Psoas muscle (tissue), 8 donors: ENCODE measurements around the gene MYOCD. TPM values are rescaled to one million over a fixed set of nuclear protein-coding genes. Genes with fewer than 3 reads are reported as not detected.
A peak's percentile ranks its signal among the peaks of the same experiment; 100 is the strongest.

ENCODE experiments used
- ATAC-seq, 4 donors: fragments of 200-7000 bp; cut with Tn5 transposase; one replicate each; pipeline ENCODE4 v1.9.1; 2020; ENCODE audit warnings: moderate library complexity in 3 of 4, mild to moderate bottlenecking in 2 of 4
- DNase-seq, 2 donors: peaks; one replicate each; pipeline ENCODE4 v3.0.0-alpha.2; 2020
- H3K27ac ChIP-seq: fragments of 200-600 bp; one replicate; pipeline ENCODE4 v1.8.0; 2022
- H3K27me3 ChIP-seq, 3 donors: fragments of 200-600 bp in 1 of 3; one replicate each; pipeline versions ENCODE4 v1.6.1 to v1.8.0; 2013 to 2022; ENCODE audit warnings: low read length in 2 of 3, mild to moderate bottlenecking in 2 of 3, moderate library complexity in 1 of 3; ENCODE audit not compliant: insufficient read depth in 3 of 3
- H3K36me3 ChIP-seq, 2 donors: fragments of 200-600 bp in 1 of 2; one replicate each; pipeline versions ENCODE4 v1.6.1 to v1.8.0; 2013 to 2022; ENCODE audit warnings: low read depth in 1 of 2, mild to moderate bottlenecking in 1 of 2, moderate library complexity in 1 of 2; ENCODE audit not compliant: insufficient read depth in 1 of 2
- H3K4me1 ChIP-seq: fragments of 200-600 bp; one replicate; pipeline ENCODE4 v1.8.0; 2022
- H3K4me3 ChIP-seq: fragments of 200-600 bp; one replicate; pipeline ENCODE4 v1.8.0; 2022; ENCODE audit warnings: mild to moderate bottlenecking
- H3K9me3 ChIP-seq: fragments of 200-600 bp; one replicate; pipeline ENCODE4 v1.8.0; 2022
- CTCF ChIP-seq: fragments of 200-600 bp; IDR thresholded peaks from one replicate; pipeline ENCODE4 v1.8.0; 2022; ENCODE audit warnings: antibody characterized with exemption
- WGBS, 3 donors: extraction: QIAGEN DNeasy Blood & Tissue Kit; methylation state at CpG; one replicate each; pipeline versions ENCODE4 v1.1.6 to v1.1.7; 2013; 5-methylcytosine and 5-hydroxymethylcytosine counted together
- intact Hi-C, 2 donors: fragments of 100-400 bp; cut with DNase I; formaldehyde crosslinking; loops; one replicate each; pipeline versions ENCODE4 v1.11.0 to v1.14.2; 2022
- polyA plus RNA-seq, 3 donors: library from polyadenylated mRNA; stranded (reverse); fragments of 200-250 nt; gene quantifications; one replicate each; pipeline ENCODE4 v1.2.3, GENCODE V29; 2013
- total RNA-seq, 4 donors: library from RNA; stranded (reverse); fragmentation: NEBNext Ultra II Directional in 2 of 4; extraction: Animal tissue kit (Norgen Biotek cat#: 25700) in 2 of 4; gene quantifications; one replicate each; pipeline versions ENCODE4 v1.2.1 to v1.2.4, GENCODE V29; 2021 to 2023
- donor health status: healthy with polysubstance abuse.
- donor health status: DM: no; HTN: no; CAD: no; lungs with moderate emphysema.
- donor health status: Bipolar disorder and iron deficiency.
- donor health status: healthy.
- donor health status: DM: yes; HTN: yes; CAD: no.
- donor health status: DM: no; HTN: no; CAD: no.
- donor health status: DM: no; HTN: no; CAD: no.
- donor health status: DM: yes; HTN: yes; CAD: no.

Gene MYOCD
- total and polyA plus RNA-seq, 7 donors, result 0.04 to 1.2 (median 0.22) TPM

- no peaks in the 10 kb centered on the region for H3K4me1 ChIP-seq
- DNase-seq (no peak), ATAC-seq (no peak)
- TF ChIP-seq CTCF, result no peak
- 4 to 5% (median 4%) methylated on average over 11 of the region's 11 CpGs for WGBS, 3 donors
- H3K27ac ChIP-seq, result no peak overlapping the region
- H3K36me3 ChIP-seq, result no peaks in the 10 kb centered on the region
- intact Hi-C loops, result loop anchor here (10.0 kb wide), 2 partner anchors 150 to 340 kb away; no protein-coding TSS in a partner anchor
- H3K9me3 ChIP-seq, result no peaks in the 10 kb centered on the region
- peaks cover 0 to 29% (median 8%) of the 10 kb centered on the region in 3 donors for H3K27me3 ChIP-seq
- H3K4me3 ChIP-seq, result peak overlapping the region; percentile 61
Observed at GRCh38 chr17:12664894-12665262, 812 bp upstream of the MYOCD start.

- no peaks in the 10 kb centered on the region for H3K4me1 ChIP-seq
- H3K27me3 ChIP-seq, result peaks cover 0 to 29% (median 8%) of the 10 kb centered on the region in 3 donors
- intact Hi-C loops, result loop anchor here (10.0 kb wide), 2 partner anchors 152 to 338 kb away; no protein-coding TSS in a partner anchor
- H3K36me3 ChIP-seq, result no peaks in the 10 kb centered on the region
- H3K4me3 ChIP-seq, result peak overlapping the region; percentile 61
- H3K27ac ChIP-seq, result no peak overlapping the region
- ATAC-seq (no peak), DNase-seq (no peak)
- 72 to 74% (median 73%) methylated on average over 6 of the region's 6 CpGs for WGBS, 3 donors
- TF ChIP-seq CTCF, result no peak
- no peaks in the 10 kb centered on the region for H3K9me3 ChIP-seq
Observed at GRCh38 chr17:12666718-12667117, 1.0 kb downstream of the MYOCD start.

DNA sequence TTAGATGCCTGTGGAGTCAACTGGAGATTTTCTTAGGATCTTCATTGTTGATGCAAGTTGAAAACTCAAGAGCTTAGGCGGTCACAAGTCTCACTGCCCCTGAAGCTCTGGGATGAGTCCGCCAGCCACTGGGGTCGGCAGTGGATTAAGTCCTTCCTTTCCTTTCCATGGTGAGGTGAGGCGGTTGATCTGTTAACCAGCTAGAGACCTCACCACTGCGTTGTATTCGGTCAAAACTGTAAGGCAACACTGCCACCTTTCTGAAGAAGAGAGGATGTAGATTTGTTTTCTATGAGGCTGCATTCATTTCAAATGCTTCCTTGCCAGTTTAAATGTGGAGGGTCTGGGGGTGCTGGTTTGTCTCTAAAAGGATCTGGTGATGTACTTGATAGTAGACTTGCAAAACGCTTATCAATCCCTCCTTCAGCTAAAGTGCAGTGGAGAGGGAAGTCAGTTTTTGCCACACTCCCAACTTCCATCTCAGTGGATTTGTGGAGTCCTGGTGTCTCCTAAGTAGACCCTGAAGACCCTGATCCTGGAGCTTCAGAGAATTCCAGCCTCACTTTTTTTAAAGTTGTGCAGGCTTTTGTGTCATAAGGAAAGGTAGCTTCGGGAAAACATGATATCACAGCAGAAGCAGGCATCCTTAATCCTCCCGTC, 1.7 kb downstream of the MYOCD start:
- intact Hi-C loops, result loop anchor here (10.0 kb wide), 2 partner anchors 153 to 337 kb away; no protein-coding TSS in a partner anchor
- Histone ChIP-seq H3K36me3 (no peaks in the 10 kb centered on the region), H3K4me3 (peak overlapping the region; percentile 61), H3K27ac (no peak overlapping the region), H3K4me1 (no peaks in the 10 kb centered on the region), H3K9me3 (no peaks in the 10 kb centered on the region), H3K27me3 (peaks cover 0 to 29% (median 7%) of the 10 kb centered on the region in 3 donors)
- ATAC-seq (no peak), DNase-seq (no peak)
- 22 to 26% (median 24%) methylated on average over 9 of the region's 9 CpGs for WGBS, 3 donors
- TF ChIP-seq CTCF, result peak; percentile 25

DNA sequence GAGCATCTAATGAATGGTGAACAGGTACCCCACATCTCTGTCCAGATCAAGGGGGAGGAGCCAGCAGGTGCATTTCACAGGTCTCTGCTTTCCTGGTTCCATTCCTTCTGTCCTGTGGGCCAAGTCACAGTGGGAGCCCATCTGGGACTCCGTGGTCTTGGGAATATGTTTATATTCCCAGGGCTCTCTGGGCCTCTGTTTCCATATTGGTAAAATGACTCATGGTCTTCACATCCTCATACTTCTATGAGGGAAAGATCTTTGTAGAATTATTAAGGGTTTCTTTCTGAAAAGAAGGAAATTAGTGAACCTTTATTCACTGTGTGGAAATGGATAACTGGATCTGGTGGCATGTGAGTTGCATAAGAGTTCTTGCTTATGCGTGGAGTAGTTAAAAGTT, 6.2 kb downstream of the MYOCD start:
- Histone ChIP-seq H3K36me3 (no peaks in the 10 kb centered on the region), H3K9me3 (no peaks in the 10 kb centered on the region), H3K27ac (no peak overlapping the region), H3K4me1 (no peaks in the 10 kb centered on the region), H3K27me3 (peaks cover 0 to 2% (median 0%) of the 10 kb centered on the region in 3 donors), H3K4me3 (no peak overlapping the region)
- intact Hi-C loops, result no loop called here
- DNase-seq (no peak), ATAC-seq (no peak)
- TF ChIP-seq CTCF, result no peak
- WGBS, 3 donors, result 73 to 91% (median 79%) methylated on average over 2 of the region's 2 CpGs

DNA sequence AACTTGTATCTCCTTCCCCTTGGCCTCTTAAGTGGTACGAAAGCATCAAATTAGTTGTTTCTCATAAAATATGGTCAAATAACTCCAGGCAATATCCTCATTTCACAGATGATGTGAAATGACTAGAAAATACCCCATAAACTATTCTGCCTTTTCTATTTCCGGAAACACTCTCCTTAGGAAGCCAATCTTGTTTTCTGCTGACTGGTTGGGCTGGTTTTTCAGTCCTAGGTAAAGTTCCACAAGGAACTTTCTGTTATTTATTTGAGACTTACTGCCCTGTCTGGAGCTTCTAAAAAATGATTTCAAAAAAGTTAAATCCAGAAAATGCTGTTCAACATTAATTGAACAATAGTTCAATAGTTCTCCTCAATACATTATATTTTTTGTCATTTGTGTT, 7.3 kb downstream of the MYOCD start:
- Histone ChIP-seq H3K4me3 (no peak overlapping the region), H3K9me3 (no peaks in the 10 kb centered on the region), H3K36me3 (no peaks in the 10 kb centered on the region), H3K27me3 (no peaks in the 10 kb centered on the region), H3K4me1 (no peaks in the 10 kb centered on the region), H3K27ac (no peak overlapping the region)
- WGBS, 3 donors, result 79 to 81% (median 80%) methylated on average over 2 of the region's 2 CpGs
- intact Hi-C loops, result no loop called here
- DNase-seq (no peak), ATAC-seq (no peak)
- no peak for TF ChIP-seq CTCF
